OCI-LY3 (cell line): ENCODE data around the gene GRAMD4.

Source experiments
- H2AFZ ChIP-seq: fragments of 200-600, 300-600 bp; shearing (Covaris generic); 2 replicates; pipeline ENCODE4 v1.6.0; 2014; ENCODE audit warnings: antibody characterized with exemption, low read depth, low read length
- H3K27ac ChIP-seq: fragments of 200-600, 300-600 bp; sonication (generic); 2 replicates; pipeline ENCODE4 v1.5.1; 2014; ENCODE audit warnings: mild to moderate bottlenecking, low read length, moderate library complexity, mixed read lengths
- H3K27me3 ChIP-seq: fragments of 200-600, 300-600 bp; sonication (generic); 2 replicates; pipeline ENCODE4 v1.6.1; 2014; ENCODE audit warnings: low read depth, low read length, mixed read lengths
- H3K36me3 ChIP-seq: fragments of 200-600, 300-600 bp; sonication (generic); replicated peaks from 2 replicates; pipeline ENCODE3; 2014; ENCODE audit warnings: low read depth, low read length, mixed read lengths
- H3K4me1 ChIP-seq: fragments of 300-600, 200-600 bp; sonication (generic); 2 replicates; pipeline ENCODE4 v1.6.1; 2014; ENCODE audit warnings: low read length, mixed read lengths
- H3K4me2 ChIP-seq: fragments of 200-600, 300-600 bp; sonication (generic); 2 replicates; pipeline ENCODE4 v1.6.1; 2014; ENCODE audit warnings: low read length, mixed read lengths
- H3K4me3 ChIP-seq: fragments of 300-600, 200-600 bp; sonication (generic); 2 replicates; pipeline ENCODE4 v1.5.1; 2014; ENCODE audit warnings: antibody characterized with exemption, mild to moderate bottlenecking, low read length, moderate library complexity
- H3K79me2 ChIP-seq: fragments of 300-600, 200-600 bp; shearing (Covaris generic); 2 replicates; pipeline ENCODE4 v1.6.1; 2014; ENCODE audit warnings: mild to moderate bottlenecking, low read length, mixed read lengths
- H3K9ac ChIP-seq: fragments of 300-600, 200-600 bp; shearing (Covaris generic); 2 replicates; pipeline ENCODE4 v1.6.0; 2014; ENCODE audit warnings: mild to moderate bottlenecking, low read length, moderate library complexity
- H3K9me3 ChIP-seq: fragments of 200-600, 300-600 bp; shearing (Covaris generic); 2 replicates; pipeline ENCODE4 v1.6.1; 2014; ENCODE audit warnings: low read length, mixed read lengths; ENCODE audit not compliant: insufficient read depth
- H4K20me1 ChIP-seq: fragments of 200-600, 300-600 bp; sonication (generic); 2 replicates; pipeline ENCODE4 v1.6.1; 2016; ENCODE audit warnings: low read length, mixed read lengths; ENCODE audit not compliant: insufficient read depth
- CTCF ChIP-seq: fragments of 200-600, 300-600 bp; sonication (generic); IDR thresholded peaks from 2 replicates; pipeline ENCODE4 v1.5.1; 2014; ENCODE audit warnings: antibody characterized with exemption, low read length, low read depth
- EZH2phosphoT487 ChIP-seq: fragments of 200-600 bp; shearing (Covaris generic); IDR thresholded peaks from 2 replicates; pipeline ENCODE4 v1.6.1; 2018; ENCODE audit warnings: antibody characterized with exemption, mixed run types, low read depth

GRAMD4 gene

GRCh38 chr22:46666577-46667244 lies 46.5 kb downstream of the GRAMD4 start:
- Histone ChIP-seq H3K4me1 (no peaks in the 10 kb centered on the region), H4K20me1 (peaks cover 11% of the 10 kb centered on the region; the same call in 1 of the 2 replicates), H3K9me3 (no peaks in the 10 kb centered on the region), H2AFZ (no peak overlapping the region), H3K27ac (no peak overlapping the region), H3K9ac (no peak overlapping the region), H3K4me3 (no peak overlapping the region), H3K27me3 (no peaks in the 10 kb centered on the region), H3K4me2 (no peak overlapping the region), H3K79me2 (no peaks in the 10 kb centered on the region), H3K36me3 (peaks cover 23% of the 10 kb centered on the region)
- TF ChIP-seq EZH2phosphoT487: no peak
- TF ChIP-seq CTCF: no peak

DNA sequence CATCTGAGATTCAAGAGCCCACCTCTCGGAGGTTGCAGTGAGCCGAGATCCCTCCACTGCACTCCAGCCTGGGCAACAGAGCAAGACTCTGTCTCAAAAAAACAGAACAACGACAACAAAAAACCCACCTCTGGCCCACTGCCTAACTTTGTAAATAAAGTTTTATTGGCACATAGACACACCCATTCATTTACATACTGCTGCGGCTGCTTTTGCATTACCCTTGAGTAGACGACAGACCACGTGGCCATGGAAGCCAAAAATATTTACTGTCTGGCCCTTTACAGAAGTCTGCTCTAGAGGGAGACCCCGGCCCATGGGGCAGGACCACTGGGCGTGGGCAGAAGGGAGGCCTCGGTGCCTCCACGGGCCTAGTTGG lies 47.0 kb downstream of the GRAMD4 start:
- Histone ChIP-seq H3K36me3 (peaks cover 26% of the 10 kb centered on the region), H3K27me3 (no peaks in the 10 kb centered on the region), H3K9ac (no peak overlapping the region), H4K20me1 (peaks cover 9% of the 10 kb centered on the region; the same call in 1 of the 2 replicates), H2AFZ (no peak overlapping the region), H3K9me3 (no peaks in the 10 kb centered on the region), H3K4me1 (no peaks in the 10 kb centered on the region), H3K4me2 (no peak overlapping the region), H3K4me3 (no peak overlapping the region), H3K27ac (no peak overlapping the region), H3K79me2 (no peaks in the 10 kb centered on the region)
- TF ChIP-seq EZH2phosphoT487: no peak
- TF ChIP-seq CTCF: no peak

GRCh38 chr22:46668116-46668515 lies 47.9 kb downstream of the GRAMD4 start:
- no peak overlapping the region for H3K4me3 ChIP-seq
- H3K27ac ChIP-seq: no peak overlapping the region
- H3K27me3 ChIP-seq: no peaks in the 10 kb centered on the region

GRCh38 chr22:46669201-46669600 lies 49.0 kb downstream of the GRAMD4 start:
- TF ChIP-seq EZH2phosphoT487: no peak
- TF ChIP-seq CTCF: no peak
- H3K4me2 ChIP-seq: no peak overlapping the region
- no peaks in the 10 kb centered on the region for H3K79me2 ChIP-seq
- no peaks in the 10 kb centered on the region for H3K27me3 ChIP-seq
- H3K4me3 ChIP-seq: no peak overlapping the region
- no peaks in the 10 kb centered on the region for H3K9me3 ChIP-seq
- H3K4me1 ChIP-seq: no peaks in the 10 kb centered on the region
- peaks cover 38% of the 10 kb centered on the region for H3K36me3 ChIP-seq
- no peak overlapping the region for H3K27ac ChIP-seq
- H2AFZ ChIP-seq: no peak overlapping the region
- H3K9ac ChIP-seq: no peak overlapping the region
- H4K20me1 ChIP-seq: peaks cover 9% of the 10 kb centered on the region; the same call in 1 of the 2 replicates

More at GRCh38 chr22:46668116-46668515, 47.9 kb downstream of the GRAMD4 start:
- Histone ChIP-seq H3K79me2 (no peaks in the 10 kb centered on the region), H3K9ac (no peak overlapping the region), H3K9me3 (no peaks in the 10 kb centered on the region), H3K36me3 (peaks cover 32% of the 10 kb centered on the region), H4K20me1 (peaks cover 9% of the 10 kb centered on the region; the same call in 1 of the 2 replicates), H3K4me1 (no peaks in the 10 kb centered on the region), H2AFZ (no peak overlapping the region), H3K4me2 (no peak overlapping the region)
- no peak for TF ChIP-seq EZH2phosphoT487
- TF ChIP-seq CTCF: no peak
